Heart left ventricle (tissue), 16 donors: ENCODE results near the gene MT1H. TPM values are rescaled to one million over a fixed set of nuclear protein-coding genes. Genes with fewer than 3 reads are reported as not detected.

Experiments used
- ATAC-seq, 4 donors: fragments of 200-7000 bp; cut with Tn5 transposase; one replicate each; pipeline ENCODE4 v1.9.1; 2020 to 2022; ENCODE audit warnings: moderate library complexity in 4 of 4, mild to moderate bottlenecking in 3 of 4, moderate number of reproducible peaks in 1 of 4
- DNase-seq, 5 donors: peaks; one replicate each; pipeline ENCODE4 v3.0.0-alpha.2; 2020
- H3K27ac ChIP-seq, 12 donors: fragments of 200-600 bp; sonication (generic) in 4 of 12; one replicate each; pipeline versions ENCODE4 v1.5.0 to v1.8.0; 2016 to 2022; ENCODE audit warnings: mild to moderate bottlenecking in 2 of 12
- H3K27me3 ChIP-seq, 9 donors: fragments of 200-600 bp; sonication (generic) in 2 of 9; one replicate each; pipeline versions ENCODE4 v1.5.1 to v1.8.0; 2016 to 2022; ENCODE audit warnings: mild to moderate bottlenecking in 3 of 9
- H3K36me3 ChIP-seq, 9 donors: fragments of 200-600 bp; sonication (generic) in 2 of 9; one replicate each; pipeline versions ENCODE4 v1.5.0 to v1.8.0; 2018 to 2022; ENCODE audit warnings: mild to moderate bottlenecking in 2 of 9
- H3K4me1 ChIP-seq, 12 donors: fragments of 200-600 bp; sonication (generic) in 4 of 12; one replicate each; pipeline versions ENCODE4 v1.5.0 to v1.8.0; 2016 to 2022; ENCODE audit warnings: mild to moderate bottlenecking in 3 of 12
- H3K4me3 ChIP-seq, 12 donors: fragments of 200-600 bp; sonication (generic) in 4 of 12; one replicate each; pipeline versions ENCODE4 v1.5.0 to v1.8.0; 2017 to 2022; ENCODE audit warnings: mild to moderate bottlenecking in 9 of 12, moderate library complexity in 4 of 12
- H3K9me3 ChIP-seq, 12 donors: fragments of 200-600 bp; sonication (generic) in 4 of 12; one replicate each; pipeline versions ENCODE4 v1.5.0 to v1.8.0; 2016 to 2022; ENCODE audit warnings: mild to moderate bottlenecking in 1 of 12
- POLR2A ChIP-seq, 2 donors: fragments of 450-650 bp; IDR thresholded peaks; one replicate each; pipeline ENCODE4 v1.6.1; 2017; ENCODE audit warnings: antibody characterized with exemption in 2 of 2, mild to moderate bottlenecking in 2 of 2, moderate library complexity in 2 of 2
- WGBS, 4 donors: extraction: QIAGEN DNeasy Blood & Tissue Kit in 2 of 4; methylation state at CpG; one replicate each; pipeline versions ENCODE4 v1.1.5 to v1.1.7; 2013 to 2018; 5-methylcytosine and 5-hydroxymethylcytosine counted together
- intact Hi-C, 10 donors: fragments of 100-400 bp; cut with DNase I; formaldehyde crosslinking; loops; one replicate each; pipeline versions ENCODE4 v1.11.1 to v1.14.2; 2022
- polyA plus RNA-seq, 2 donors: library from polyadenylated mRNA; stranded (reverse); fragments of 200-250 nt; gene quantifications; one replicate each; pipeline ENCODE4 v1.2.3, GENCODE V29; 2013
- total RNA-seq, 9 donors: library from RNA; depleted of rRNA in 2 of 9; stranded (reverse); fragments of >200 nt in 2 of 9; fragmentation: NEBNext Ultra II Directional in 3 of 9; extraction: Animal tissue kit (Norgen Biotek cat#: 25700) in 3 of 9; gene quantifications; one replicate each; pipeline versions ENCODE4 v1.1.0 to v1.2.4, GENCODE V29; 2016 to 2023
- TF ChIP-seq, protein P1 (sequence below), 12 donors: fragments of 200-600 bp; sonication (generic) in 4 of 12; IDR thresholded peaks; one replicate each; pipeline versions ENCODE4 v1.5.0 to v1.8.0; 2018 to 2022; ENCODE audit warnings: antibody characterized with exemption in 12 of 12, mild to moderate bottlenecking in 5 of 12
- donor health status: ischemic (EF 13 %, LVEDD 7.1; RV severe dilation, severe dysfunction).
- donor health status: healthy with polysubstance abuse.
- donor health status: DM: no; HTN: yes; CAD: no.
- donor health status: DM: no; HTN: no; CAD: no.
- donor health status: ischemic (EF 25% LVEDD 6.9; RV normal size, moderate dysfunction).
- donor health status: ischemic (EF 25% LVEDD 5.7; RV mildly dilated, moderate dysfunction).
- donor health status: healthy.
- donor health status: DM: yes; HTN: yes; CAD: no.
- donor health status: ischemic (EF 35%, LVEDD 5.7; RV mildly dilated, moderate dysfunction).
- donor health status: nonischemic (EF 11% LVEDD 7.7; RV severe dilation, severe dysfunction).
- donor health status: DM: yes; HTN: yes; CAD: no.
- donor health status: PGD.
- donor health status: ischemic (EF 29% LVEDD 5.4; RV normal size, mild dysfunction).
- donor health status: nonischemic (EF 23%, LVEDD 6.1; RV moderate dilation, normal function).

MT1H gene
- total and polyA plus RNA-seq, 11 donors: 2.2 to 3.1 TPM; not detected in 9

DNA sequence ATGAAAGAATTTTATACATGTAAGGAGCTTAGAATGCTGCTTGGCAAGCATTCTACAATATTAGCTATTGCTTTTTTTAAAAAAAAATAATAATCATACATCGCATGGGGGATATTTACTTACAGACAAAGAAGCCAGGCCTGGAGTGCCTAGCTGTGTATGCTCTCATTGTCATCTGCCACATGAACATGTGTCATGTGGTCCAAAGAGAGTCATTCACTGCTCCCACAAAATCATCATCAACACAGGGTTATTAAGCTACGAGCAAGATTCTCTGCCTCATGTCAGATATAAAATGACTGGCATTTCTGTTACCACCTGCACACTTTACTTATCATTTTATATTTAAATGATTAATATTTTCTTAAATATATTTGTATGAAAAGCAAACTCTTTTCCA is 46.0 kb upstream of the MT1H start:
- 91 to 97% (median 94%) methylated on average over 2 of the region's 2 CpGs for WGBS, 4 donors
- no peak for ATAC-seq
- H3K27me3 ChIP-seq: peaks cover 0 to under 1% (median 0%) of the 10 kb centered on the region in 9 donors
- no peaks in the 10 kb centered on the region for H3K36me3 ChIP-seq
- DNase-seq: no peak
- peaks cover 0 to 35% (median 14%) of the 10 kb centered on the region in 12 donors for H3K4me1 ChIP-seq
- TF ChIP-seq, protein P1, sequence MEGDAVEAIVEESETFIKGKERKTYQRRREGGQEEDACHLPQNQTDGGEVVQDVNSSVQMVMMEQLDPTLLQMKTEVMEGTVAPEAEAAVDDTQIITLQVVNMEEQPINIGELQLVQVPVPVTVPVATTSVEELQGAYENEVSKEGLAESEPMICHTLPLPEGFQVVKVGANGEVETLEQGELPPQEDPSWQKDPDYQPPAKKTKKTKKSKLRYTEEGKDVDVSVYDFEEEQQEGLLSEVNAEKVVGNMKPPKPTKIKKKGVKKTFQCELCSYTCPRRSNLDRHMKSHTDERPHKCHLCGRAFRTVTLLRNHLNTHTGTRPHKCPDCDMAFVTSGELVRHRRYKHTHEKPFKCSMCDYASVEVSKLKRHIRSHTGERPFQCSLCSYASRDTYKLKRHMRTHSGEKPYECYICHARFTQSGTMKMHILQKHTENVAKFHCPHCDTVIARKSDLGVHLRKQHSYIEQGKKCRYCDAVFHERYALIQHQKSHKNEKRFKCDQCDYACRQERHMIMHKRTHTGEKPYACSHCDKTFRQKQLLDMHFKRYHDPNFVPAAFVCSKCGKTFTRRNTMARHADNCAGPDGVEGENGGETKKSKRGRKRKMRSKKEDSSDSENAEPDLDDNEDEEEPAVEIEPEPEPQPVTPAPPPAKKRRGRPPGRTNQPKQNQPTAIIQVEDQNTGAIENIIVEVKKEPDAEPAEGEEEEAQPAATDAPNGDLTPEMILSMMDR (IDR thresholded peaks at IDR 0.05): no peak
- no peak for TF ChIP-seq POLR2A (IDR thresholded peaks at IDR 0.05)
- H3K27ac ChIP-seq: no peak overlapping the region
- intact Hi-C loops: loop anchor here in 2 of 10 donors (2.0 kb wide), 1 partner anchor 15 kb away; the partner anchor contains the start of gene MT2A (in 2 of the 2)
- H3K4me3 ChIP-seq: no peak overlapping the region
- no peaks in the 10 kb centered on the region for H3K9me3 ChIP-seq

DNA sequence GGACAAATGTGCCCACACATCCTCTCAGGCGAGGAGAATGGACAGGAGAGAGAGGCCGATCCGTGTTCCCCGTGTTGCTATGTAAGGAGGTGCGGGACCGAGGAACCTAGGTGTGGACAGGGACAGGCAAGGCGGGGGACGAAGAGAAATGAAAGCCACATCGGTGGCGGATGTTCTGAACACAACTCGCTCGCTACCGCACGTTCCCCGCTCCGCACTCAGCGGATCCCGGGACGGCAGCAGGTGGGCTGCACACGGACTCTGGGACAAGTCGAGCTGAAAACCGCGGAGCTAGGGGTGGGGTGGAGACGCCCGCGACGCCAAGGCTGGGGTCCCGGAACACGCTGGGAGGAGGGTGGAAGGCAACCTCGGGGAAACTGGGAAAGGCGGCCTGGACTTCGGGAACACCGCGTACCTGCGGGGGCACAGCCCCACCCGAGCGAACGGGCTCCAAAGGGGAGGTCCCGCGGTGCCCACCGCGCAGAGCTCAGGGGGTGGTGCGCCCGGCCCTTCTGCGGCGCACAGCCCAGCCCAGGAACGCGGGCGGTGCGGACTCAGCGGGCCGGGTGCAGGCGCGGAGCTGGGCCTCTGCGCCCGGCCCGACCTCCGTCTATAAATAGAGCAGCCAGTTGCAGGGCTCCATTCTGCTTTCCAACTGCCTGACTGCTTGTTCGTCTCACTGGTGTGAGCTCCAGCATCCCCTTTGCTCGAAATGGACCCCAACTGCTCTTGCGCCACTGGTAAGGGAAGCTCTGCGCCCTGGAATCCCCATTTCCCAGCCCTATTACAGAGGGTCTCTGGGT is 44.3 kb upstream of the MT1H start, which contains the start of gene MT1E:
Gene MT1E, plus strand, starts transcription at position 642 of the 803 bp plus-strand sequence. Its CDS starts 71 bp downstream, at position 713.
- TF ChIP-seq, protein P1 (IDR thresholded peaks at IDR 0.05): no peak
- peak in 1 of 2 donors; percentile 90 for TF ChIP-seq POLR2A (IDR thresholded peaks at IDR 0.05)
- Histone ChIP-seq H3K27me3 (no peaks in the 10 kb centered on the region), H3K27ac (peak within 1 kb of the TSS; percentile 81 to 99 (median 96)), H3K9me3 (no peaks in the 10 kb centered on the region), H3K36me3 (no peaks in the 10 kb centered on the region), H3K4me1 (peaks cover 0 to 30% (median 14%) of the 10 kb centered on the region in 12 donors), H3K4me3 (peak within 1 kb of the TSS; percentile 56 to 95 (median 70))
- ATAC-seq: peak; percentile 88 to 94 (median 91)
- intact Hi-C loops: loop anchor here in 3 of 10 donors (1.0 to 5.0 kb wide), 3 partner anchors 16 to 57 kb away; partner anchors contain the start of genes MT2A (in 2 of the 3) and MT1X (in 1 of the 3)
- WGBS, 4 donors: 2 to 4% (median 2%) methylated on average over 35 to 62 of the region's 62 CpGs
- peak; percentile 82 to 90 (median 90) for DNase-seq

DNA sequence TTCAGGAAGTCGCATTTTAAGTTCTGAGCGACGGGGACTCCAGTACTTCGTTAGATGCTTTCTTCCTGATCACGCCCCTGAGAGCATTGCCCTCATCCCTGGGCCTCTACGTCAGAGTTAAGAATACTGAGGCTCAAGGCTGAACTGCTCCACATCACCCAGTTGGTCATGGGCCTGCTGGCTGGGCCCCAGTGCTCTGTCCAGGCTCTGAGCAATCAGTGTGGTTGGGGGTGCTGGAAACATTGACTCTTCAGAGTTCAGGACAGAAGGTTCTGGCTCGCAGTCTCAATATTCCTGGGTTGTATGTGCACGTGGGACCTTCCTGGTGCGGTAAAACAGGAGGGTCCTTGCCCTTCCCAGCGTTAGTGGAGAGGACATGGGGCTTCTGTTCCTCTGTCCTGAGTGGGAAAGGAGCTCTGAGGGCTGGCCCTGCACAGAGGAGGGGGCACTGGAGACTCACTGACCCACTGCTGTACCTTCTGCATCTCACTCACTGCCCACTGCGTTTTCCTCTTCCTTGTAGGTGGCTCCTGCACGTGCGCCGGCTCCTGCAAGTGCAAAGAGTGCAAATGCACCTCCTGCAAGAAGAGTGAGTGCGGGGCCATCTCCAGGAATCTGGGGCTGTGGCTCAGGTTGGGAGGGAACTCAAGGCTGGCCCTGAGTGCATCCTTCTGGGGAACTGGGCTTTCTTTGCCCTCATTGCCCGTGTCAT is 43.5 kb upstream of the MT1H start:
- intact Hi-C loops: loop anchor here in 5 of 10 donors (1.0 to 5.0 kb wide), 4 partner anchors 15 to 56 kb away; partner anchors contain the start of genes MT2A (in 3 of the 5) and MT1X (in 1 of the 5)
- peak; percentile 84 to 89 (median 86) for ATAC-seq
- Histone ChIP-seq H3K9me3 (no peaks in the 10 kb centered on the region), H3K4me1 (peaks cover 0 to 30% (median 14%) of the 10 kb centered on the region in 12 donors), H3K36me3 (no peaks in the 10 kb centered on the region), H3K27me3 (no peaks in the 10 kb centered on the region), H3K27ac (peak overlapping the region; percentile 81 to 99 (median 96)), H3K4me3 (peak overlapping the region; percentile 56 to 95 (median 70))
- WGBS, 4 donors: 31 to 35% (median 32%) methylated on average over 12 to 16 of the region's 16 CpGs
- DNase-seq: peak in 4 of 5 donors; percentile 61 to 90 (median 74)
- no peak for TF ChIP-seq POLR2A (IDR thresholded peaks at IDR 0.05)
- TF ChIP-seq, protein P1 (IDR thresholded peaks at IDR 0.05): no peak
